Neural cell (in vitro differentiated cells): ENCODE results near the gene GRID1. TPM values are rescaled to one million over a fixed set of nuclear protein-coding genes. Genes with fewer than 3 reads are reported as not detected.

Experiments used
- H2AFZ ChIP-seq: fragments of 200-600, 300-800 bp; sonication (generic), shearing (Covaris generic); 2 replicates; pipeline ENCODE4 v1.6.0; 2014; ENCODE audit warnings: low read depth, mild to moderate bottlenecking, antibody characterized with exemption, low read length, moderate library complexity
- H3F3A ChIP-seq: fragments of 200-600 bp; shearing (Covaris generic); 2 replicates; pipeline ENCODE4 v1.6.1; 2016; ENCODE audit warnings: mild to moderate bottlenecking, moderate library complexity, mixed read lengths, antibody characterized with exemption, low read length; ENCODE audit not compliant: insufficient read depth, poor library complexity, severe bottlenecking
- H3K27ac ChIP-seq: fragments of 200-600, 300-800 bp; sonication (generic), shearing (Covaris generic); 2 replicates; pipeline ENCODE4 v1.5.1; 2014; ENCODE audit warnings: mild to moderate bottlenecking, low read length, moderate library complexity
- H3K27me3 ChIP-seq: fragments of 300-800, 200-600 bp; sonication (generic), shearing (Covaris generic); 2 replicates; pipeline ENCODE4 v1.6.0; 2014; ENCODE audit warnings: mild to moderate bottlenecking, low read depth, low read length, moderate library complexity; ENCODE audit not compliant: insufficient read depth
- H3K36me3 ChIP-seq: fragments of 300-800, 200-600 bp; sonication (generic), shearing (Covaris generic); 2 replicates; pipeline ENCODE4 v1.5.1; 2014; ENCODE audit warnings: mild to moderate bottlenecking, antibody characterized with exemption, low read length, moderate library complexity; ENCODE audit not compliant: insufficient read depth
- H3K4me2 ChIP-seq: fragments of 300-800, 200-600 bp; sonication (generic), shearing (Covaris generic); 2 replicates; pipeline ENCODE4 v1.6.0; 2014; ENCODE audit warnings: mild to moderate bottlenecking, low read length
- H3K4me3 ChIP-seq: fragments of 300-800, 200-600 bp; sonication (generic), shearing (Covaris generic); 2 replicates; pipeline ENCODE4 v1.5.1; 2014; ENCODE audit warnings: mild to moderate bottlenecking, low read length, moderate library complexity
- H3K79me2 ChIP-seq: fragments of 200-600 bp; shearing (Covaris generic); replicated peaks from 2 replicates; pipeline ENCODE4 v1.6.0; 2014; ENCODE audit warnings: mild to moderate bottlenecking, low read length, moderate library complexity; ENCODE audit not compliant: insufficient read depth
- H3K9ac ChIP-seq: fragments of 300-800, 200-600 bp; sonication (generic), shearing (Covaris generic); 2 replicates; pipeline ENCODE4 v1.6.1; 2016; ENCODE audit warnings: mild to moderate bottlenecking, low read length, mixed read lengths
- H3K9me2 ChIP-seq: fragments of 200-600 bp; shearing (Covaris generic); 2 replicates; pipeline ENCODE4 v1.6.1; 2016; ENCODE audit warnings: mild to moderate bottlenecking, low read length, mixed read lengths; ENCODE audit not compliant: insufficient read depth
- H3K9me3 ChIP-seq: fragments of 200-600, 300-800 bp; sonication (generic), shearing (Covaris generic); 2 replicates; pipeline ENCODE4 v1.6.1; 2016; ENCODE audit warnings: mild to moderate bottlenecking, mixed run types, low read length, moderate library complexity, mixed read lengths
- H4K20me1 ChIP-seq: fragments of 200-600 bp; shearing (Covaris generic); 2 replicates; pipeline ENCODE4 v1.6.1; 2016; ENCODE audit warnings: mild to moderate bottlenecking, mixed run types; ENCODE audit not compliant: insufficient read depth
- CTCF ChIP-seq: fragments of 450-650 bp; IDR thresholded peaks from 2 replicates; pipeline ENCODE4 v1.5.1; 2014; ENCODE audit warnings: antibody characterized with exemption, mild to moderate bottlenecking, moderate library complexity; ENCODE audit not compliant: poor library complexity, severe bottlenecking
- EP300 ChIP-seq: fragments of 450-650 bp; conservative IDR thresholded peaks from 2 replicates; pipeline ENCODE4 v1.6.1; 2014; ENCODE audit warnings: antibody characterized with exemption, mild to moderate bottlenecking, moderate library complexity; ENCODE audit not compliant: poor library complexity, severe bottlenecking
- EZH2 ChIP-seq: fragments of 200-600, 300-800 bp; shearing (Covaris generic), sonication (generic); IDR thresholded peaks from 2 replicates; pipeline ENCODE4 v1.6.1; 2014; ENCODE audit warnings: antibody characterized with exemption, low read length, borderline replicate concordance, mild to moderate bottlenecking; ENCODE audit not compliant: insufficient read depth, poor library complexity, severe bottlenecking
- MXI1 ChIP-seq: fragments of 450-650 bp; conservative IDR thresholded peaks from 2 replicates; pipeline ENCODE4 v1.6.1; 2014; ENCODE audit warnings: antibody characterized with exemption, mild to moderate bottlenecking; ENCODE audit not compliant: poor library complexity, severe bottlenecking
- POLR2AphosphoS5 ChIP-seq: IDR thresholded peaks from 2 replicates; pipeline ENCODE4 v1.6.1; 2012
- RAD21 ChIP-seq: fragments of 450-650 bp; conservative IDR thresholded peaks from 2 replicates; pipeline ENCODE4 v1.6.1; 2014; ENCODE audit warnings: antibody characterized with exemption, mild to moderate bottlenecking, moderate library complexity
- REST ChIP-seq: IDR thresholded peaks from 2 replicates; pipeline ENCODE4 v1.6.1; 2012; ENCODE audit warnings: borderline replicate concordance
- SMC3 ChIP-seq: fragments of 450-650 bp; conservative IDR thresholded peaks from 2 replicates; pipeline ENCODE4 v1.6.1; 2014; ENCODE audit warnings: antibody characterized with exemption, mild to moderate bottlenecking, moderate library complexity; ENCODE audit not compliant: poor library complexity
- TAF1 ChIP-seq: IDR thresholded peaks from 2 replicates; pipeline ENCODE4 v1.6.1; 2012; ENCODE audit warnings: low read depth
- polyA plus RNA-seq: library from polyadenylated mRNA; depleted of rRNA; stranded (reverse); fragments of >200 nt; gene quantifications from 2 replicates; pipeline ENCODE4 v1.2.3, GENCODE V29; 2014

GRID1 gene
- polyA plus RNA-seq, 1 donor from 2014 or later, result 7.3 TPM

DNA sequence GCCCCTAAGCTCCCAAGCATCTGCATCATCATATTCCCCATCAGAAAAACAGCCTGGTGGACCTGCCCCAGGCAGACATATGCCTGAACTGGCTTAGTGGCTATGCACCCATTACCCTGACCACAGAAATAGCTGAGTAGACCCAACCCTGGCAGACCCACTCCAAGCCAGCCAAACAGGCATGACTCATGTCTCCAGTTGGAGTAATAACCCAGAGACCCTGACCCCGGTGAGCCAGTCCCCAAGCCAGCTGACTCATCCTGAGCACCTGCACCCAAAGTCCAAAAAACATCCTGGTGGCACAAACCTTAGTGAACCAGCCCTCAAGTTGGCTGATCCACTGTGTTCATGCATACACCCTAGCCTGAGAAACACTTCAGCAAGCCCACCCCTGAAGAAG is 555.9 kb downstream of the GRID1 start:
- Histone ChIP-seq H2AFZ (no peak overlapping the region), H3K27me3 (no peaks in the 10 kb centered on the region), H3K36me3 (no peaks in the 10 kb centered on the region), H3K4me2 (no peak overlapping the region), H3K4me3 (no peak overlapping the region), H3K9me3 (peaks cover 9% of the 10 kb centered on the region), H4K20me1 (no peaks in the 10 kb centered on the region), H3K9me2 (no peaks in the 10 kb centered on the region), H3F3A (no peaks in the 10 kb centered on the region), H3K79me2 (no peaks in the 10 kb centered on the region), H3K9ac (no peak overlapping the region), H3K27ac (no peak overlapping the region)
- TF ChIP-seq CTCF (no peak), REST (no peak), POLR2AphosphoS5 (no peak), MXI1 (no peak), SMC3 (no peak), EP300 (no peak), RAD21 (no peak), TAF1 (no peak), EZH2 (no peak)

DNA sequence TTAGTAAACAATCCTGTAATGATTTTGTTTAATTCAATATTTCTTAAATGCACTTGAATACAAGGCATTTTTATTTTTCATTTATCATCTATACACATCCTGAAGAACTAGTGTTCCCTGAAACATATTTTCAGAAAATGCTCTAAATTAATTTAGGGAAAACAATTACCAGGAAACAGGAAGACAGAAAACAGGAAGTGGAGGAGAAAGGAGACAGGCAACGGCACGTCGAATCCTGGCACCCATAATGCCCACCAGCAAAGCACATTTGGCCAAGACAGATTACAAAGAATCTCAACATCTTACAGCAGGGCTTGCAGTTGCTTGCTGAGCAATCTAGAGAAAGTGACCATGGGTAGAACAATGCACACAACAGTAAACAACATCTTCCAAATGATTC is 571.1 kb downstream of the GRID1 start:
- TF ChIP-seq SMC3 (no peak), POLR2AphosphoS5 (no peak), REST (no peak), TAF1 (no peak), CTCF (no peak), MXI1 (no peak), RAD21 (no peak), EZH2 (no peak), EP300 (no peak)
- H3K4me2 ChIP-seq, result no peak overlapping the region
- H3K36me3 ChIP-seq, result no peaks in the 10 kb centered on the region

More for the DNA sequence above, 571.1 kb downstream of the GRID1 start:
- H3K9me2 ChIP-seq, result no peaks in the 10 kb centered on the region
- H3K27me3 ChIP-seq, result no peaks in the 10 kb centered on the region
- no peaks in the 10 kb centered on the region for H4K20me1 ChIP-seq
- H3F3A ChIP-seq, result no peaks in the 10 kb centered on the region
- no peaks in the 10 kb centered on the region for H3K9me3 ChIP-seq
- H3K9ac ChIP-seq, result no peak overlapping the region
- no peak overlapping the region for H3K4me3 ChIP-seq
- no peak overlapping the region for H2AFZ ChIP-seq
- no peak overlapping the region for H3K27ac ChIP-seq
- no peaks in the 10 kb centered on the region for H3K79me2 ChIP-seq
